PC-3 (cell line): ENCODE results near the gene ZNF180.

ENCODE experiments used
- EZH2 ChIP-seq: fragments of 300-600 bp; sonication (generic); IDR thresholded peaks from one replicate; pipeline ENCODE4 v1.6.1; 2017; ENCODE audit warnings: antibody characterized with exemption, mild to moderate bottlenecking, low read length; ENCODE audit not compliant: unreplicated experiment
- EZH2phosphoT487 ChIP-seq: fragments of 300-600 bp; sonication (generic); IDR thresholded peaks from 2 replicates; pipeline ENCODE4 v1.6.1; 2018; ENCODE audit warnings: mild to moderate bottlenecking, antibody characterized with exemption, low read length, borderline replicate concordance
- TF ChIP-seq, protein P1 (sequence below): fragments of 300-600 bp; sonication (generic); conservative IDR thresholded peaks from 2 replicates; pipeline ENCODE4 v1.5.1; 2017; ENCODE audit warnings: antibody characterized with exemption, low read depth, mild to moderate bottlenecking, low read length

- TF ChIP-seq, protein P1, sequence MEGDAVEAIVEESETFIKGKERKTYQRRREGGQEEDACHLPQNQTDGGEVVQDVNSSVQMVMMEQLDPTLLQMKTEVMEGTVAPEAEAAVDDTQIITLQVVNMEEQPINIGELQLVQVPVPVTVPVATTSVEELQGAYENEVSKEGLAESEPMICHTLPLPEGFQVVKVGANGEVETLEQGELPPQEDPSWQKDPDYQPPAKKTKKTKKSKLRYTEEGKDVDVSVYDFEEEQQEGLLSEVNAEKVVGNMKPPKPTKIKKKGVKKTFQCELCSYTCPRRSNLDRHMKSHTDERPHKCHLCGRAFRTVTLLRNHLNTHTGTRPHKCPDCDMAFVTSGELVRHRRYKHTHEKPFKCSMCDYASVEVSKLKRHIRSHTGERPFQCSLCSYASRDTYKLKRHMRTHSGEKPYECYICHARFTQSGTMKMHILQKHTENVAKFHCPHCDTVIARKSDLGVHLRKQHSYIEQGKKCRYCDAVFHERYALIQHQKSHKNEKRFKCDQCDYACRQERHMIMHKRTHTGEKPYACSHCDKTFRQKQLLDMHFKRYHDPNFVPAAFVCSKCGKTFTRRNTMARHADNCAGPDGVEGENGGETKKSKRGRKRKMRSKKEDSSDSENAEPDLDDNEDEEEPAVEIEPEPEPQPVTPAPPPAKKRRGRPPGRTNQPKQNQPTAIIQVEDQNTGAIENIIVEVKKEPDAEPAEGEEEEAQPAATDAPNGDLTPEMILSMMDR: no peak
- no peak for TF ChIP-seq EZH2
- TF ChIP-seq EZH2phosphoT487: no peak
Measured at GRCh38 chr19:44498988-44499387, 1.3 kb downstream of the ZNF180 start.
